GM23338 (cell line): ENCODE measurements around the gene RASA4.
"Not testable (repeated sequence)": the region's sequence is repeated elsewhere in the genome, so short reads cannot be mapped to it uniquely, and the experiment has no call there.

Experiments used
- CREB1 ChIP-seq: fragments of 250-450 bp; sonication (Bioruptor Pico); IDR thresholded peaks from 2 replicates; pipeline ENCODE4 v1.5.0; 2020; ENCODE audit warnings: low read depth, mild to moderate bottlenecking, moderate library complexity
- ETS1 ChIP-seq: IDR thresholded peaks from 2 replicates; pipeline ENCODE4 v1.6.1; 2016; ENCODE audit warnings: antibody characterized with exemption
- EZH2 ChIP-seq: fragments of 200-600 bp; sonication (generic); IDR thresholded peaks from one replicate; pipeline ENCODE4 v1.8.0; 2017; ENCODE audit warnings: antibody characterized with exemption, mild to moderate bottlenecking, low read depth; ENCODE audit not compliant: unreplicated experiment
- EZH2phosphoT487 ChIP-seq: fragments of 200-600 bp; sonication (generic); IDR thresholded peaks from one replicate; pipeline ENCODE4 v1.8.1; 2018; ENCODE audit warnings: antibody characterized with exemption; ENCODE audit not compliant: unreplicated experiment
- POLR2AphosphoS5 ChIP-seq: IDR thresholded peaks from 2 replicates; pipeline ENCODE4 v1.6.1; 2016; ENCODE audit warnings: antibody characterized with exemption, low read depth
- REST ChIP-seq: IDR thresholded peaks from one replicate; pipeline ENCODE4 v1.6.1; 2018; ENCODE audit warnings: antibody characterized with exemption; ENCODE audit not compliant: unreplicated experiment
- TF ChIP-seq, protein P1 (sequence below), 2 experiments: fragments of 200-600 bp in 1 of 2; sonication (generic) in 1 of 2; conservative IDR thresholded peaks; 2 replicates each; pipeline versions ENCODE4 v1.5.1 to v1.6.1; 2016 to 2017; ENCODE audit warnings: antibody characterized with exemption in 2 of 2, low read depth in 2 of 2, mild to moderate bottlenecking in 2 of 2, moderate library complexity in 1 of 2
- TF ChIP-seq, protein P2 (sequence below): fragments of 250-450 bp; sonication (Bioruptor Pico); IDR thresholded peaks from 2 replicates; pipeline ENCODE4 v1.5.0; 2020; ENCODE audit warnings: mild to moderate bottlenecking, moderate library complexity

DNA sequence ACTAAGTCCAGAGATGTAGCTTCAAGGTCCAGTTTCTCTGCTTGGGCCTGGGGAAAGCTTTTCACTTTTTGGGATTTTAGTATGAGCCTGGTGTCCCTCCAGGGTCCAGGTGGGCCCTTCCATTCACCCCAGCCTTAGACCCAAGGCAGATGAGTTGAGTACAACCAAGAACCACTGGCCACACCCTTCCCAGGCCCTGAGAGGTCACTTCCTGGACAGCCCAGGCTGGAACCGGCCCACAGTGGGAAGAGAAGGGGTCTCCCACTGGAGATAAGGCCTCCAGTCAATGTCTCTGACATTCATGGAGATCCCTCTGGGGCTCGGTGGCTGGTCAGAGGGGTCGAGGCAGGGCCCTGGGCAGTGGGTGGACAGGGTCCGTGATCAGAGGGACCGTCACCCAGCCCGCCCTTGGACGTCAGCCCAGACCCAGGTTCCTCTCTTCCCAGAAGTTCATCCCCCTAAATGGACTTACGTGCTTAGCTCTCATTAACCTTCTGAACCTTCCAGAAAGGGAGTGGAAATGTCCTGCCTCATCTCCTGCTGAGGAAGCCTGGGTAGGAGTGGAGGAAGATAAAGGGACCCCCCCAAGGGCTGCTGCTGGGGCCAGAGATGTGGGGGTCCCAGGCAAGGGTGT is 10.8 kb upstream of the RASA4 start:
- TF ChIP-seq, protein P1, sequence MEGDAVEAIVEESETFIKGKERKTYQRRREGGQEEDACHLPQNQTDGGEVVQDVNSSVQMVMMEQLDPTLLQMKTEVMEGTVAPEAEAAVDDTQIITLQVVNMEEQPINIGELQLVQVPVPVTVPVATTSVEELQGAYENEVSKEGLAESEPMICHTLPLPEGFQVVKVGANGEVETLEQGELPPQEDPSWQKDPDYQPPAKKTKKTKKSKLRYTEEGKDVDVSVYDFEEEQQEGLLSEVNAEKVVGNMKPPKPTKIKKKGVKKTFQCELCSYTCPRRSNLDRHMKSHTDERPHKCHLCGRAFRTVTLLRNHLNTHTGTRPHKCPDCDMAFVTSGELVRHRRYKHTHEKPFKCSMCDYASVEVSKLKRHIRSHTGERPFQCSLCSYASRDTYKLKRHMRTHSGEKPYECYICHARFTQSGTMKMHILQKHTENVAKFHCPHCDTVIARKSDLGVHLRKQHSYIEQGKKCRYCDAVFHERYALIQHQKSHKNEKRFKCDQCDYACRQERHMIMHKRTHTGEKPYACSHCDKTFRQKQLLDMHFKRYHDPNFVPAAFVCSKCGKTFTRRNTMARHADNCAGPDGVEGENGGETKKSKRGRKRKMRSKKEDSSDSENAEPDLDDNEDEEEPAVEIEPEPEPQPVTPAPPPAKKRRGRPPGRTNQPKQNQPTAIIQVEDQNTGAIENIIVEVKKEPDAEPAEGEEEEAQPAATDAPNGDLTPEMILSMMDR (conservative IDR thresholded peaks at IDR 0.05; ENCODE audit: low read depth in 2 of 2): not testable (repeated sequence)
- TF ChIP-seq, protein P2, sequence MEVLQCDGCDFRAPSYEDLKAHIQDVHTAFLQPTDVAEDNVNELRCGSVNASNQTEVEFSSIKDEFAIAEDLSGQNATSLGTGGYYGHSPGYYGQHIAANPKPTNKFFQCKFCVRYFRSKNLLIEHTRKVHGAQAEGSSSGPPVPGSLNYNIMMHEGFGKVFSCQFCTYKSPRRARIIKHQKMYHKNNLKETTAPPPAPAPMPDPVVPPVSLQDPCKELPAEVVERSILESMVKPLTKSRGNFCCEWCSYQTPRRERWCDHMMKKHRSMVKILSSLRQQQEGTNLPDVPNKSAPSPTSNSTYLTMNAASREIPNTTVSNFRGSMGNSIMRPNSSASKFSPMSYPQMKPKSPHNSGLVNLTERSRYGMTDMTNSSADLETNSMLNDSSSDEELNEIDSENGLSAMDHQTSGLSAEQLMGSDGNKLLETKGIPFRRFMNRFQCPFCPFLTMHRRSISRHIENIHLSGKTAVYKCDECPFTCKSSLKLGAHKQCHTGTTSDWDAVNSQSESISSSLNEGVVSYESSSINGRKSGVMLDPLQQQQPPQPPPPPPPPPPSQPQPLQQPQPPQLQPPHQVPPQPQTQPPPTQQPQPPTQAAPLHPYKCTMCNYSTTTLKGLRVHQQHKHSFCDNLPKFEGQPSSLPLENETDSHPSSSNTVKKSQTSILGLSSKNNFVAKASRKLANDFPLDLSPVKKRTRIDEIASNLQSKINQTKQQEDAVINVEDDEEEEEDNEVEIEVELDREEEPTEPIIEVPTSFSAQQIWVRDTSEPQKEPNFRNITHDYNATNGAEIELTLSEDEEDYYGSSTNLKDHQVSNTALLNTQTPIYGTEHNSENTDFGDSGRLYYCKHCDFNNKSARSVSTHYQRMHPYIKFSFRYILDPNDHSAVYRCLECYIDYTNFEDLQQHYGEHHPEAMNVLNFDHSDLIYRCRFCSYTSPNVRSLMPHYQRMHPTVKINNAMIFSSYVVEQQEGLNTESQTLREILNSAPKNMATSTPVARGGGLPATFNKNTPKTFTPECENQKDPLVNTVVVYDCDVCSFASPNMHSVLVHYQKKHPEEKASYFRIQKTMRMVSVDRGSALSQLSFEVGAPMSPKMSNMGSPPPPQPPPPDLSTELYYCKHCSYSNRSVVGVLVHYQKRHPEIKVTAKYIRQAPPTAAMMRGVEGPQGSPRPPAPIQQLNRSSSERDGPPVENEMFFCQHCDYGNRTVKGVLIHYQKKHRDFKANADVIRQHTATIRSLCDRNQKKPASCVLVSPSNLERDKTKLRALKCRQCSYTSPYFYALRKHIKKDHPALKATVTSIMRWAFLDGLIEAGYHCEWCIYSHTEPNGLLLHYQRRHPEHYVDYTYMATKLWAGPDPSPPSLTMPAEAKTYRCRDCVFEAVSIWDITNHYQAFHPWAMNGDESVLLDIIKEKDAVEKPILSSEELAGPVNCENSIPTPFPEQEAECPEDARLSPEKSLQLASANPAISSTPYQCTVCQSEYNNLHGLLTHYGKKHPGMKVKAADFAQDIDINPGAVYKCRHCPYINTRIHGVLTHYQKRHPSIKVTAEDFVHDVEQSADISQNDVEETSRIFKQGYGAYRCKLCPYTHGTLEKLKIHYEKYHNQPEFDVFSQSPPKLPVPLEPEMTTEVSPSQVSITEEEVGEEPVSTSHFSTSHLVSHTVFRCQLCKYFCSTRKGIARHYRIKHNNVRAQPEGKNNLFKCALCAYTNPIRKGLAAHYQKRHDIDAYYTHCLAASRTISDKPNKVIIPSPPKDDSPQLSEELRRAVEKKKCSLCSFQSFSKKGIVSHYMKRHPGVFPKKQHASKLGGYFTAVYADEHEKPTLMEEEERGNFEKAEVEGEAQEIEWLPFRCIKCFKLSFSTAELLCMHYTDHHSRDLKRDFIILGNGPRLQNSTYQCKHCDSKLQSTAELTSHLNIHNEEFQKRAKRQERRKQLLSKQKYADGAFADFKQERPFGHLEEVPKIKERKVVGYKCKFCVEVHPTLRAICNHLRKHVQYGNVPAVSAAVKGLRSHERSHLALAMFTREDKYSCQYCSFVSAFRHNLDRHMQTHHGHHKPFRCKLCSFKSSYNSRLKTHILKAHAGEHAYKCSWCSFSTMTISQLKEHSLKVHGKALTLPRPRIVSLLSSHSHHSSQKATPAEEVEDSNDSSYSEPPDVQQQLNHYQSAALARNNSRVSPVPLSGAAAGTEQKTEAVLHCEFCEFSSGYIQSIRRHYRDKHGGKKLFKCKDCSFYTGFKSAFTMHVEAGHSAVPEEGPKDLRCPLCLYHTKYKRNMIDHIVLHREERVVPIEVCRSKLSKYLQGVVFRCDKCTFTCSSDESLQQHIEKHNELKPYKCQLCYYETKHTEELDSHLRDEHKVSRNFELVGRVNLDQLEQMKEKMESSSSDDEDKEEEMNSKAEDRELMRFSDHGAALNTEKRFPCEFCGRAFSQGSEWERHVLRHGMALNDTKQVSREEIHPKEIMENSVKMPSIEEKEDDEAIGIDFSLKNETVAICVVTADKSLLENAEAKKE: not testable (repeated sequence)
- not testable (repeated sequence) for TF ChIP-seq POLR2AphosphoS5; REST; EZH2; EZH2phosphoT487; CREB1 (CRISPR knock-in tag); ETS1
